HS-5 (cell line): Measurements from ENCODE around the gene RPL12.

Experiments
- DNase-seq: peaks from one replicate; pipeline ENCODE4 v3.0.0-alpha.2; 2012; ENCODE audit warnings: low read depth

Gene RPL12

DNA sequence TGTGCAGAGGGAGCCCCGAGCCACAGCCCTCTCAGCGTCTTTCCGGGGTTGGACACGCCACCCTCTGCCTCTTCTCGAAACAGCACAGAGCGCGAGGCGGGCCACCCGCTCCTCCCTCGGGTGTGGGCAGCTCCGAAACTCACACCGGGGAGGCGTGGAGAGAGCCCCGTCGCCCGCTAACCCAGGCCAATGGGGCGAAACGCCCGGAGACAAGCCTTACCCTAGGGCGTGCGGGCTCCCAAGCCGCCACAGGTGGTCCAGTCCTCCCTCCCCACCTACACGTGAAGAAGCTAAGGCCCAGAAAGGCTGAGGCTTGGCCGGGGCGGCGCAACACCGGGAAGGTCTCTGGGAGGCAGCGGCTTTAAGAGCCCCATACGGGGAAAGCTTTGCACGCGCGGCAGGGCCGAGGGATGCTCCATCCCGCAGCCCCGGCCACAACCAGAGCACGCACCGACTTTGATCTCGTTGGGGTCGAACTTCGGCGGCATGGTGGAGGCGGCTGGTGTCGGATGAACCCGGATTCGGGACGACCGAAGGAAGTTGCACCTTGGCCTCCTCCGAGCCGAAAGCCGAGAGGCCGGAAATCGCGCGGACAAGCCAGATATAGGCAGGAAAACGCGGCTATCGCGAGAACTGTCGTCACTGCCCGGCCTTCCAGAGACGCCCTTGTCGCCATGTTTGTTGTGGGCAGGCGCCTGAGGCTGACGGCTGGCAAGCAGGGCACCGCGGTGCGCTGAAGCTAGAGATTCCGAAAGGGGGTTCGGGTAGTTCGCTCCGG, at the start of gene RPL12, which contains the start of gene LRSAM1:
TSS of gene RPL12 (minus strand) at position 577 of the 778 bp plus-strand sequence. CDS start at position 488, 89 bp downstream.
TSS of gene LRSAM1 (plus strand) at position 681 of the 778 bp plus-strand sequence. CDS start 3,018 bp downstream, outside the sequence.
- peak; percentile 87 for DNase-seq

GRCh38 chr9:127500862-127501261, 49.7 kb upstream of the RPL12 start:
- DNase-seq = no peak

- no peak for DNase-seq
Observed at GRCh38 chr9:127500399-127500798, 49.2 kb upstream of the RPL12 start.

DNA sequence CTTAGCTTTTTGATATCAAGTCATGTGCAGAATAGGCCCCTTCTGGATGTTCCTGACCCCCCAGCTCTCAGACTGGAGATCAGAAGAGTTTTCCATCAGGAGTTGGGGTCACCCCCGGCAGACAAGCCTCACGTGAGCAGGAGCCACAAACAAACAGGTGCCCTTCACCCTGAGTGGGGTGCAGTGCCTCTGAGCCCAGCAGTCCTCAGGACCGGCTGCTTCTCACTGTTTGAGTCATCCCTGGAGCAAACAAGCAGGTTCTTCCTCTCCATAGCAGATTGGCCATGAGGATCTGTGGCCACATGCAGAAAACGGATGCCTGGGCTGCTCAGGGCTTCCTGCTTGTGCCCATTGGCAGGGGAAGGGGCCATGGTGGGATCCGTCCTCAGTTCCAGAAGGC, 47.1 kb upstream of the RPL12 start:
- DNase-seq = no peak

GRCh38 chr9:127497656-127498290, 46.6 kb upstream of the RPL12 start:
- no peak for DNase-seq

DNA sequence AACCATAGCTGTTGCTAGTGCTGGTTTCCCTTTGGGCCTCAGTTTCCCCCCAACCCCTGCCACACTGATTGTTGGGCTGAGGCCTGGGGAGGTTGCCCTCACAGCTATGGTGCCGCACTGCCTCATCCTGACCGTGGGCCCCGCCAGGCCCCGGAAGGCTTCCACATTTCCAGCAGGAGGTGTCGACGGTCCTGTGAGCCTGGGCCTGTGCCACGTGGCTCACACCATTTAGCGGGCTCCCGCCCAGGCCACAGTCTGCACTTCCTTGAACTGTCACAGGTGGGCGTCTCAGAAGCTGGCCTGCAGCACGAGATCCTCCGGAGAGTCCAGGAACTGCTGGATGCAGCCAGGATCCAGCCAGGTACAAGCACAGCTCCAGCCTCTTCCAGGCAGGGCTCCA, 45.8 kb upstream of the RPL12 start:
- DNase-seq = no peak

GRCh38 chr9:127495884-127496555, 44.8 kb upstream of the RPL12 start:
- DNase-seq = no peak

- DNase-seq = no peak
Observed at GRCh38 chr9:127494304-127494702, 43.1 kb upstream of the RPL12 start.

- DNase-seq = no peak
Observed at GRCh38 chr9:127493592-127494303, 42.5 kb upstream of the RPL12 start.

DNA sequence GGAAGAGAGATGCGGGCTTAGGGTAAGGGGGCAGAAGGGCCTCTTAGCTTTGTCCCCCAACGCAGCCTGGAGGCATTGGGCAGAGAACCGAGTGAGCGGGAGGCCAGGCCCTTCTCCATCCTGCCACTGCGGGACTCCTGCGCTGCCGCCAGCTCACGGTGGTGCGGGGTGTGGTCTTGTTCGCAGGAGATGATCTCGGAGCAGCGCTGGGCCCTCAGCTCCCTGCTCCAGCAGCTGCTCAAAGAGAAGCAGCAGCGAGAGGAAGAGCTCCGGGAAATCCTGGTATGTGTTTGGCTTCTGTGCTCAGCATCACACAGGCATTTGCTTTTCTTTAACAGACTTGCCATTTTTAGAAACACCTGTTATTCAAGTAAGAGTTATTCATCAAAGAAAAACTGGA, 41.4 kb upstream of the RPL12 start:
- no peak for DNase-seq

DNA sequence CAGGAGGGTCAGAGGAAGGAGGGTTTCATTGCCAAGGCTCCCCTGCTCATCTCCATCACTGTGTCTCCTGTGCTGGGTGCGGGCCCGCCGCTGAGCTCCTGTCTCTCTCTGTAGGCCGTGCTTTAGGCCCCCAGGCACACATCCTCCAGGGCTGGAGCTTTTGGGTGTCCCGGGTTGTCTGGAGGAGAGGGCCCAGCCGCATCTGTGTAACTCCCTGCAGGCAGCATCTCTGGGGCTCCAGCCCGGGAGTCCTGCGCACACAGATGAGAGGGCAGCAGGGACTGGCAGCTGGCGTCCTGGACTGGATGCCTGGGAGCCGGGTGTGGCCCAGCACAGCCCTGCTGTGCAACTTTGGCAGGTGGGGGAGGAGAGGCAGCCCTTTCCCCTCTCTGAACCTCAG, 40.3 kb upstream of the RPL12 start:
- DNase-seq = no peak

DNA sequence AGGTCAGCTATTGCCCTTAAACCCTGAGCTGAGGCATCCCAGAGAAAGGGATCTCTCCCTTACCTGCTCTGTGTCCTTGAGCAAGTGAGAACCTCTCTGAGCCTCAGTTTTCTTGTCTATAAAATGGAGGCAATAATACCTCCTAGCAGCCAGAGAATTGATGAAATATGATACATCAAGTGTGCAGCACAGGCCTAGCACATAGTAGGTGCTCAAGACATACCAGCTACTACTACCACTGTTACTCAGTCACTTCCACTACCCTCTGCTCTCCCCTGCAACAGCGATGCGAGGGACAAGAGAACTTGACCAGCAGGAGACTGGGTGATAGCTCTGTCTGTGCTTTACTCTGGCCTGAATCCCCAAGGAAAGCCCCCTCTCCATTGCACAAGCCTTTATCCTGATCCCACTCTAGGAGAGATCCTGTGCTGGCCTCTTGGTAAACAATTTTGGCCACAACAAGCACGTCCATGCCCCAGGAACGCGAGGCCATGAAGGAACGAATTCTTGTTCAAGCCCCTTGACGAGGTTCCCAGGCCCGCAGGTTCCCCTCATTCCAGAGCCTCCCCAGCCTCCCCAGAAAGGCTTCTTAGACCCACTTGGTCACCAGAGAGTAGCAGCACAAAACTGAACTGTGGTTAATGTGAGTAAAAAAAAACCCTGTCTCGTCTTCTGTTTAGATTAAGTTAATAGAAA, 39.5 kb upstream of the RPL12 start:
- DNase-seq = no peak

GRCh38 chr9:127489471-127490115, 38.4 kb upstream of the RPL12 start:
- DNase-seq = no peak

DNA sequence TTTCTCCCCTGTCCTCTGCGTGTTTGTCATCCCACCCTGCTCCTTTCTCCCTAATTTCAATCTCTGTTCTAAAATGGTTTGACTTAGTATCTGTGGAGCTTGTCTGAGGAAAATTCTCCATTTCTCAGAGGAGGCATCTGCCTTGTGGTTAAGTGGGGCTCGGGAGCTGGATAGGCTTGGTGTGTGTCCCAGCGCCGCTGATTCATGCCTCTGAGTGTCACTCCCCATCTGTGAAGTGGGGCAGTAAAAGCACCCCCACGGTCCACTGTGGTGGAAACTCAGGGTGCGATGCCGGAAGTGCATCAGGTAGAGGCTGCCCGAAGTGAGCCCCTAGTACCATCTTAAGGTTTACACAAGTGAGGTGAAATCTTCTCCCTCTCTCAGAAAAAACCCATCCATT, 37.7 kb upstream of the RPL12 start:
- DNase-seq = no peak

DNA sequence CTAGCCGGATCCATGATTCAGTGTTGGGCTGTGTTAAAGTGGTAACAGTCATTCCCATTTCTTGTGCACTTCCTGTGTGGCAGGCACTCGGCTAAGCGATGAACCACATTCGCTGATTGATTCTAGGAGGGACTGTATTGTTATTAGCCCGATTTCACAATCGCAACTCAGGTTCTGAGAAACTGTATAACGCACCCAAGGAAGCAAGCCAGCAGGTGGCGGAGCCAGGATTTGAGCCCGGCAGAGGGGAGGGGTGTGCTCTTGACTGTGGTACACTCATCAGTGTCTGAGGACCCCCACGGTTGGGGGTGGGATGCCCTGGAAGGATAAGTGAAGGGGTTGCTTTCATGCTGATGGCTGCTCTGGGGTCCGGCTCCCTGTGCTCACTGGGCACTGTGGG, 34.8 kb upstream of the RPL12 start:
- DNase-seq = no peak

GRCh38 chr9:127482662-127483061, 31.5 kb upstream of the RPL12 start:
- no peak for DNase-seq

GRCh38 chr9:127479507-127480081, 28.4 kb upstream of the RPL12 start:
- DNase-seq = no peak

DNA sequence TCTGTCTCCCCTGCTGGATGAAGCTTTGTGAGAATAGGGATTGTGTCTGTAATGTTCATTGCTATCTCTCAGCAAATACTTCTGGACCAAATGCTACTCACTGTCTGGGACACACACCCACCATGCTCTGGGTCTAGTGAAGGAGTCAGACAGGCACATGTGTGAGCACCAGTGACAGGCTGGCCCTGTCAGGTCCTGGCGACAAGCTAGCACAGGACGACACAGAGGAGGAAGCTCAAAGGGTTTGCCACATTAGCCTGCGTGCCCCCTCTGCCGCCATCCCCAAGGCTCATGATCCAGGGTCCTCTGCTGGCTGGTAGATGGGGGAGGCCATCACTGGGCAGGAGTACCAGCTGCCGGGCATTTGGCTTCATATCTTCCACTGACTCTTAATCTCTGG, 23.4 kb upstream of the RPL12 start:
- DNase-seq = no peak

- no peak for DNase-seq
Observed at GRCh38 chr9:127473932-127474331, 22.7 kb upstream of the RPL12 start.

GRCh38 chr9:127473501-127473900, 22.3 kb upstream of the RPL12 start:
- no peak for DNase-seq

- DNase-seq = no peak
Observed at GRCh38 chr9:127470662-127471061, 19.5 kb upstream of the RPL12 start.
